HTERT RPE-1 (cell line): ENCODE measurements around the gene EPHB2.

Experiments used
- in situ Hi-C: fragments of 300-500 bp; cut with MboI; formaldehyde crosslinking; loops from 4 replicates; pipeline ENCODE4 v1.14.3; 2020; ENCODE audit warnings: low sequenced_read_pairs

Gene EPHB2

GRCh38 chr1:22908880-22909426, 198.3 kb downstream of the EPHB2 start:
- in situ Hi-C loops, result no loop called here

- in situ Hi-C loops, result no loop called here
Observed at GRCh38 chr1:22910286-22910685, 199.6 kb downstream of the EPHB2 start.

GRCh38 chr1:22910986-22911651, 200.5 kb downstream of the EPHB2 start:
- in situ Hi-C loops, result no loop called here

- in situ Hi-C loops, result no loop called here
Observed at GRCh38 chr1:22912311-22912710, 201.7 kb downstream of the EPHB2 start.

GRCh38 chr1:22913421-22914141, 202.9 kb downstream of the EPHB2 start:
- in situ Hi-C loops, result no loop called here

GRCh38 chr1:22914156-22914555, 203.5 kb downstream of the EPHB2 start:
- in situ Hi-C loops, result no loop called here

GRCh38 chr1:22914633-22915217, 204.1 kb downstream of the EPHB2 start:
- in situ Hi-C loops, result no loop called here

- in situ Hi-C loops, result no loop called here
Observed at GRCh38 chr1:22915231-22915630, 204.6 kb downstream of the EPHB2 start.

- in situ Hi-C loops, result no loop called here
Observed at GRCh38 chr1:22915816-22916470, 205.3 kb downstream of the EPHB2 start.

- in situ Hi-C loops, result no loop called here
Observed at GRCh38 chr1:22916471-22916820, 205.8 kb downstream of the EPHB2 start.

GRCh38 chr1:22917989-22918388, 207.3 kb downstream of the EPHB2 start:
- in situ Hi-C loops, result no loop called here

- in situ Hi-C loops, result no loop called here
Observed at GRCh38 chr1:22918644-22919043, 208.0 kb downstream of the EPHB2 start.

GRCh38 chr1:22919341-22920025, 208.8 kb downstream of the EPHB2 start:
- in situ Hi-C loops, result no loop called here

GRCh38 chr1:22920026-22920733, 209.5 kb downstream of the EPHB2 start:
- in situ Hi-C loops, result no loop called here

- in situ Hi-C loops, result no loop called here
Observed at GRCh38 chr1:22920734-22921451, 210.3 kb downstream of the EPHB2 start.

- in situ Hi-C loops, result no loop called here
Observed at GRCh38 chr1:22921452-22922126, 210.9 kb downstream of the EPHB2 start.

GRCh38 chr1:22922640-22923039, 212.0 kb downstream of the EPHB2 start:
- in situ Hi-C loops, result no loop called here

- in situ Hi-C loops, result no loop called here
Observed at GRCh38 chr1:22925111-22925510, 214.5 kb downstream of the EPHB2 start.
